Testis (tissue), 2 donors: ENCODE measurements around the gene RNF144B.

ENCODE experiments used
- POLR2A ChIP-seq: fragments of 450-650 bp; IDR thresholded peaks from one replicate; pipeline ENCODE4 v1.6.1; 2017; ENCODE audit warnings: antibody characterized with exemption, mild to moderate bottlenecking, moderate library complexity
- TF ChIP-seq, protein P1 (sequence below), 3 experiments: fragments of 450-650 bp in 2 of 3; fragments of 200-600 bp in 1 of 3; sonication (generic) in 1 of 3; IDR thresholded peaks; one replicate each; pipeline ENCODE4 v1.5.1; 2016 to 2019; ENCODE audit warnings: antibody characterized with exemption in 3 of 3, mild to moderate bottlenecking in 2 of 3, moderate library complexity in 1 of 3

DNA sequence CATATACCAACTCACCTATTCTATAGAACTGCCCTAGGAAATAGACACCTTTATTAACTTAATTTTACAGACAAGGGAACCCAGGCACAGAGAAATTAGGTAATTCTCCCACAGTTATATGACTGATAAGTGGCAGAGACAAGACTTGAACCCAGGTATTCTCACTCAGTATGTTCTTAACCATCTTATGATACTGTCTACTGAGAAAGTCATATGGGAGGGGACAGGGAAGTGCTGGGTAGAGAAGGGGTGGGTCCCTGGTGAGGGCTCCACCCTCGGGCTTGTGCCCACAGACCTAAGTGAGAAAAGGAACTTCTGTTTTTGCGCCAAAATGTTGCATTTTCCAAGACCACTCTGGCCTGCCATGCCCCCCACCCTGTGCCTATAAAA, 123.5 kb downstream of the RNF144B start:
- TF ChIP-seq, protein P1, sequence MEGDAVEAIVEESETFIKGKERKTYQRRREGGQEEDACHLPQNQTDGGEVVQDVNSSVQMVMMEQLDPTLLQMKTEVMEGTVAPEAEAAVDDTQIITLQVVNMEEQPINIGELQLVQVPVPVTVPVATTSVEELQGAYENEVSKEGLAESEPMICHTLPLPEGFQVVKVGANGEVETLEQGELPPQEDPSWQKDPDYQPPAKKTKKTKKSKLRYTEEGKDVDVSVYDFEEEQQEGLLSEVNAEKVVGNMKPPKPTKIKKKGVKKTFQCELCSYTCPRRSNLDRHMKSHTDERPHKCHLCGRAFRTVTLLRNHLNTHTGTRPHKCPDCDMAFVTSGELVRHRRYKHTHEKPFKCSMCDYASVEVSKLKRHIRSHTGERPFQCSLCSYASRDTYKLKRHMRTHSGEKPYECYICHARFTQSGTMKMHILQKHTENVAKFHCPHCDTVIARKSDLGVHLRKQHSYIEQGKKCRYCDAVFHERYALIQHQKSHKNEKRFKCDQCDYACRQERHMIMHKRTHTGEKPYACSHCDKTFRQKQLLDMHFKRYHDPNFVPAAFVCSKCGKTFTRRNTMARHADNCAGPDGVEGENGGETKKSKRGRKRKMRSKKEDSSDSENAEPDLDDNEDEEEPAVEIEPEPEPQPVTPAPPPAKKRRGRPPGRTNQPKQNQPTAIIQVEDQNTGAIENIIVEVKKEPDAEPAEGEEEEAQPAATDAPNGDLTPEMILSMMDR (IDR thresholded peaks at IDR 0.05): no peak
- TF ChIP-seq POLR2A: no peak
